NCI-H2196 treated with DMSO at 0.1 percent for 48 hours (cell line): ENCODE data around the gene RNF6.

Source experiments
- DNase-seq: peaks from one replicate; lab custom pipeline; 2025; ENCODE audit not compliant: unreplicated experiment; lab: John Stamatoyannopoulos, UW

RNF6 gene

DNA sequence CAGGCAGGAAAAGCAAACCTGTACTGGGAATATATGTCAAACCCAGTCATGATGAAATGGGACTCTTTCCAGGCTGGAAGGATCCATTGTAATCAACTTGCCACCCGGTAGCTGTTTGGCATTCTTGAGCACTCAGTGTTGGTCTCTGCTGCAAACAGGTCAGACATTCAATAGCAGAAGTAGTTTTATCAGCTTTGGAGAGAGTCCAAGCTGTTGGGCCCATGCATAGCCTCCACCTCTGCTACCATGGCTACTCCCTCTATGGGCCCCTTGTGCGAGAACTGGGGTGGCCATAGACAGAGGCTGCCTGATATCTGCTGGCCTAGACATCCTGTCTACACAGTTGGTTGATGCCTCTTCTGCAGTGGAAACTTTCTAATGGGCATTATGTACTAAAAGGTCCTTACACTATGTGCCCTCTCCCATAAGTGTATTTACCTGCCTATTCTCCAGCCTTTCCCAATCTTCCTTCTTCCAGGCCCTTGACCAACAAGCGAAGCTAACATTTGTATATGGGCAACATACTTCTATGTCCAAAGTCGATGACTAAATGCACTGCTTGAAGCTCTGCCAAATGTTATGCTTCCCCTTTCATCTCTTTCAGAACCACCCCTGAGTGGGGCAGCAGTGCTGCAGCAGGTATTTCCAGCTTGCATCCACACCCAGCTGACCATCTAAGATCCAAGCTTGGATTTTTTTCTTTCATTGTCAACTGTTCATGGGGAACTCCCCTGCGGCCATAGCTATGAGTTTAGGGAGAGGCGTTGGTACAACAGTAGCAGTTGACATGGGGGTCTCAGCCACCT lies 5.3 kb upstream of the RNF6 start:
- DNase-seq, result no peak

DNA sequence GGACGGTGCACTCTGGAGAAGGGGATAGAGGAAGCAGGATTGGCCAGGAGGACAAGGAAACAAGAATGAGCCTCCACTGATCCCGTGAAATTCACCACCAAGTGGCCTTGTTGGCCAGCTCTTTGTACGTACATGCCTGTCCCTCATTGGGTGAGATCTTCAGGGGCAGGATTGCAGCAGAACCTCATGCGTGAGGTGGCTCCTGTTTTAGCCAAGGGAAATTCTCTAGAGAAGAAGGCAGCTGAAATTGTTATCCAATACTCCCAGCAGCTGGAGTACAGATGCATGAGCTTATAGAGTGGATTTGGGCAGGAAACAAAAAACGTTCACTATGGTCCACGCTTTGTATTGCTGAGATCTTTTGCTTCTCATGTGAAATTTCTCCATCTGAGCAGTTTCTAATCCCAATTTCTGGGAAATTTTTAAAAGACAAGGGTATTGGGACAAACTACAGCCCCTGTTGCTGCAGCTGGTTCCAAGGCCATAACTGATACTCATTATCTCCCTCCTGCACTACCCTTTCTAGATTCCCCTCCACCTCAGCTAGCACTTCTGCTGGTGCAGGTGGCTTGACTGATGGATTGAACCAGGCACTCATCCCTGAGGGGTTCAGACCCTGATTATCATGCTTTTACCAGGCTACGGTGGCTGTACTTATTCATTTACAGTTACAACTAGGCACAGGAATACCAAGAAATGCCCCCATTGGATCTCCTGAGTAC lies 3.9 kb upstream of the RNF6 start:
- no peak for DNase-seq

DNA sequence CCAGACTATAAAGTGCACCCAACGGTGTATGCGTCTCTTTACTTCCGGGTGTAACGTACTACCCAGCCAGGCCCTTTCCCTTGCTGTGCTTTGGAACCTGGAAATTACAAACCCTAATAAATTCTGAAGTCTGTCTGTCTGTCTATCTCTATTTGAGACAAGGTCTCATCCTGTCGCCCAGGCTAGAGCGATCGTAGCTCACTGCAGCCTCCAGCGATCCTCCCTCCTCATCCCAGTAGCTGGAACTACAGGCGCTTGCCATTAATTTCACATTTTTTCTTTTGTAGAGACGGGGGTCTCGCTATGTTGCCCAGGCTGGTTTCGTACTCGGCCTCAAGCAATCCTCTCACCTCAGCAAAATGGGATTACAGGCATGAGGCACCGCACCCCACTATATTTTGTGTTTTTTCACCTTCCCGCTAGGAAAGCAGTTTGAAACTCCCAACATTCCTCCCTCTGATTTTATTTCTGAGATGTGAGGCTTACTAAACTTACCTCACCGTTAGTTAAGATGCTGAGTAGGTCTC lies 469 bp upstream of the RNF6 start:
- DNase-seq, result peak; percentile 39

DNA sequence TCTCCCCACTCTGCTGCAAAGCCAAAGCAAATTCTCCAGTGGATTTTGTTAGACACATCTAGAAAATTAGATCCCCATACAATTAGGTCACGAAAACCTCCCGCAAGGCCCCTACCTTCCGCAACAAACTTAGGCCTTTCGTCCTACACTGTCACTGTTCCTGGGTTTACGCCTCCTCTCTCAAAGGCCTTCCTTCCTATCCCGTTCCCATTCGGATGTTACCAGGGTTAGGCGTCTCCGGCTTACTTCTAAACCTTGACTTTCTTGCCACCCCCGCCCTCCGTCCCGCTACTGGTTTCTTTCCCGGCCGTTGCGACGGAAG lies 754 bp downstream of the RNF6 start:
- no peak for DNase-seq

DNA sequence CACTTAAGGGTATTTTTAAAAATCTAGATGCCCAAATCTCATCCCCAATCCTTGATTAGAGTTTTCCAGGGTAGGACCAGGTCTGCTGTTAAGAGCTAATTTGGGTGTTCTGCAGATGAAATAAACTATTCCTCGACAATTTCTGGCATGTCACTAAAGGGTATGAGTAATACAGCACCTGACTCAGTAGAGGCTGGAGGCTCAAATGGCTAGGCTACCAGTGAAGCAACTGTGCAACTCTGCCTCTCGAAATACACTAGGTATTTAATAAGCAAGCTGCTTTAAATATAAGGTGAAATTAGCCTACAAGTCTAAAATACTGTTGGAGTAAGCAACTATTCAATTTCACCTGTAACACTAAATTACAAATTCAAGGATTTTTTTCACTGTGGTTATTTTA lies 1.5 kb downstream of the RNF6 start:
- no peak for DNase-seq

DNA sequence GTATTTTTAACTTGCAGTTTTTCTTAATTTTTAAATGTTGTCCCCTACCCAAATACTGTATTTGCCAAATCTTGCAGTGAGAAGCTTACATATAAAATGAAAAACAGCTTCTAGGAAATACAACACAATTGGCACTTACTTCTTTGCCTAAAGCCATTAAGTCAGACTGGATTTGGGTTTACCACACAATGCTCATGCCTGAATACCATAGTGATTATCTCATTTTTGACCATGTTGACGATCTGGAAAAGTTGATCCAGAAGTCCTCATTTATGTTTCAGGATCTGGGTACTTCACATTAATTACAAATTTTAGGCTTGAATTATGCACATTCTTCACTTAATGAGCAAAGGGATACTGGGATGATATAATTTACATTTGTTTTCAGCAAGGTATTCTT lies 2.4 kb downstream of the RNF6 start:
- no peak for DNase-seq

DNA sequence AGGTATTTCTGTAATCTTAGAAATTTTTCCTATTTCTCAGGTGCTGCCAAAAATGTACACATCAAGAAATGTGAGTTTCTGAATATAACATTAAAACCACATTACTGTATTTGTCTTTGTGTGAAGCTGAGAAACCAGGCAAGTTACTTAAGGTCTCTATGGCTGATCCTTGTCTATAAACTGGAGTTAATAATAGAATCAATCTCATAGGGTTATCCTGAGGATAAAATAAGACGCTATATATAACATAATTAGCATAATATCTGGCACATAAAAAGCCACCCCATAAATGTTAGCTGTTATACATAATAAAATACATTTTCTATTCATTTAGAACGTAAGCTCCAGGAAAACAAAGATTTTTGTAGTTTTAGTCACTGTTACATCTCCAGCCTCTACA lies 6.1 kb downstream of the RNF6 start:
- DNase-seq, result no peak

DNA sequence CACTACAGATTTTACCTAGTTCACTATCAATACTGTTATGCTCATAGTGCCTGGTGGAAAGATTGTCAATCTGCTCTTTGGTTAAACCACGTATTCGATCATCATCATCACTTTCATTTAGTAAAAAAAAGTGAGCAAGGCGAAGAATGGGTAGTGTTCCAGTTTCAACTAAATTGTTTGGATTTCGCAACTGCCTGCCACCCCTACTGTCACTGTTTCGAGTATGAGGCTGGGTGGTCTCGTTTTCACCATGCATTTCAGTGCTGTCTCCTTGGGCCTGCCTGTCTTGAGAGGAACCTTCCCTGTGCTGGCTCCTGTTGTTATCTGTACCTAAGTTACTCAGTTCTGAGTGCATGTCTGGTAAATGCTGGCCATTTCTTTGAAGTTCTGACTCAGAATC lies 8.1 kb downstream of the RNF6 start:
- no peak for DNase-seq

DNA sequence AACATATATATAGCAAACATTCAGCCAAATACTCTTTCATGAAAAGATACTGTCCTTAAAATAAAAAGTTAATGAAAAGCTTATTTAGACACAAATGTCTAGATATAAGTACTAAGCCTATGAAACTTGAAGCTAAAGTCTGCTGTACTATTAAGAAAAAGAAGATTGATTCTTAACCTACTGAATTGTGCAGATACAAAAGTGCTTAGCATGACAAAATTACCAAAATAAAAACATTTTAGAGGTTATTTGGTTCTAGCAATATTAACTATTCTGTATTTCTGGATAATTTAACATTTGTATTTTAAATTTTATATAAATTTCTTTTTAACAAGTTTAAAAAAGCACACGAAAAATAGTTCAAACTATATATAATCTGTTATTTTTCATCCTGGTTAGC lies 8.8 kb downstream of the RNF6 start:
- DNase-seq, result no peak

DNA sequence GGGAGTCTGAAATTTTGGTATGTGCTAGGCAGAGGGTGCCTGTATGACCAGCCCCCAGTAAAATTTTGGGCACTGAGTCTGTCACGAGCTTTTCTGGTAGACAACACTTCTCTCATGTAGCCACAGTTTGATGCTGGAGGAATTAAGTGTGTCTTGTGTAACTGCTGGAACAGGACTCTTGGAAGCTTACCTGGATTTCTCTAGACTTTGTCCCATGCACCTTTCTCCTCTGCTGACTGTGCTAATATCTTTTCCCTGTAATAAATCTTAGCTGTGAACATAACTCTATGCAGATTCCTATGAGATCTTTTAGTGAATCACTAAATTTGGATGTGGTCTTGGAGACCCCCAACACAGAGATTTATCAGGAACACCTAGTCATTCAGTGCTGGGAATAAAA lies 13.8 kb downstream of the RNF6 start:
- DNase-seq, result no peak

DNA sequence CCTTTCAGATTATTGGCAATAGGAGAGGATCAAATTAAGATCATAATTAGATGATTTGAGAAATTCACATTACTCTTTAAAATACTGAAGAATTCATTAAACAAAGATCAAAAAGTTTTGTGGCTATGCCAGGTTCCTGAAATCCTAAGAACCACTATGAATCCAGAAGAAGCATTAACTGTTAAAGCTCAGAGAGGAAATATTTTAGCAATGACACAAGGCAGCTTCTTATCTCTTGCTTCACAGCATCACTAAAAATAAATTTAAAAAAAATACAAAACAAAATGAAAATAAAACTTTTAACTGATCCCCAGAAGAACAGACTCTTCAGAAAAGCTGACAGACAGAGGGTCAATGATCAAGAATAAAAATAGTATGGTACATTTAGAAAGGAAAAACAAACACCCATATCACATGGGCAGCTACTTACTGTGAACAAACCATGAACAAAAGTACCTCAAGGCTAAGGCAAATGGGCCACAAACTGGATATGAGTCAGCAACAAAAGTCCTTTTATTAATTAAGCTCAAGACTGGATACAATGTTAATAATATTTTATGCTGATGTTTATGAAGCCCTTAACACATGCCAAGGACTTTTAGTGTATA lies 19.6 kb downstream of the RNF6 start:
- no peak for DNase-seq

DNA sequence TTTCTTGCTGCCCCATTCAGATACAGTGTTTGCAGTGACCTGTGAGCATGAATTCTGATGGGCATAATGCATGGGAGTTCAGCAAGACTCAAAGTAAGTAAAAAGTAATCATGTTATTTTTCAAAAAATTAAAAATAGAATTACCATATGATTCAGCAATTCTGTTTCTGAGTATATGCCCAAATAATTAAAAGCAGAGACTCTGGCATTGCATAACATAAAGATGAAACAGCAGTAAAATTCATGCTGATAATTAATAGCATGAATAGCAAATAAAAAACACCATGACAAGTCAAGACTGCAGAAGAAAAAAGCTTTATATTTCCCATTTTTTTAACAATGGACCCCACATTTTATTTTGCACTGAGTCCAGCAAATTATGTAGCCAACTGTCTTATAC lies 21.3 kb downstream of the RNF6 start:
- DNase-seq, result no peak

DNA sequence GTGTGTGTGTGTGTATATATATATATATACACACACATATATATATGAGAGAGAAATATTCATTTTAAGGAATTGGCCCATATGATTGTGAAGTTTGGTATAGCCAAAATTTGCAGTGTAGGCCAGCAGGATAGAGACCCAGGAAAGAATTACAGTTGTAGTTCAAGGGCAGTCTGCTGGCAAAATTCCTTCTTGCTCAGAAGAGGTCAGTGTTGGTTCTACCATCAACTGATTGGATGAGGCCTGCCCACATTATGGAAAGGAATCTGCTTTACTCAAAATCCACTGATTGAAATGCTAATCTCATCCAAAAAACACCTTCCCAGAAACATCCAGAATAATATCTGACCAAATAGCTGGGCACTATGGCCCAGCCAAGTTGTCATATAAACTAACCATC lies 24.0 kb downstream of the RNF6 start:
- no peak for DNase-seq

DNA sequence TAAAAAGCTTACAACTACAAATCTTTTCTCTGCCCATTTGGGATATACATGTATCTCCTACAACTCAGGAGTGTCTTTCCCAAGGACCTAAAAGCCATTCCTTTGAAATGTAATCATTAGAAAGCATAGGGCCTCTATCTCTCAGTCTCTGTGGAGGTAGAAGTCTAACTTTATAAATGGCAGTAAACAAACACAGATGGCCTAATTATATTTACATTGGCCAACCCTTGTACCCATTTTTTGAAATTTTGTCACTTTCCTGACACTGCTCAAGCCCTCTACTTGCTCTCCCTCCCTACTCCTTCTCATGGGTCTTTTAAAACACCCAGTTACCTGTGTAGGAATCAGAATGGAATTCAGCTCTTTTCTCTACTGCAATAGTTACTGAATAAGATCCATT lies 24.8 kb downstream of the RNF6 start:
- DNase-seq, result no peak

DNA sequence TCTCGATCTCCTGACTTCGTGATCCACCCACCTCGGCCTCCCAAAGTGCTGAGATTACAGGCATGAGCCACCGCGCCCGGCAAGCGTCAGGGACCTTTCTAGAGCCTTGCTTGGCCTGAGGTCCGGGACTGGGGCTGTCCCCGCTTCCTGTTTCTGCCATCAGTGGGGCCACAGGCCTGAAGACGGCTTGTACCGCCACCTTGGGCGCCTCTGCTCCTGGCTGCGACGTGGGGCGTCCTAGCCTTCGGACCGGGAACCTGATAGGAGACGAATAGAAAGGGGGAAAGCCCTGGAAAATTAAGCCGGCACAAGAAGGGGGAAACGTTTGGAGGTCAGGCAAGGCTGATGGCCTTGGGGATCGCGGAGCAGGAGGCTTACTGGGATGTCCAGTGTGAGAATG lies 35.1 kb downstream of the RNF6 start:
- no peak for DNase-seq

DNA sequence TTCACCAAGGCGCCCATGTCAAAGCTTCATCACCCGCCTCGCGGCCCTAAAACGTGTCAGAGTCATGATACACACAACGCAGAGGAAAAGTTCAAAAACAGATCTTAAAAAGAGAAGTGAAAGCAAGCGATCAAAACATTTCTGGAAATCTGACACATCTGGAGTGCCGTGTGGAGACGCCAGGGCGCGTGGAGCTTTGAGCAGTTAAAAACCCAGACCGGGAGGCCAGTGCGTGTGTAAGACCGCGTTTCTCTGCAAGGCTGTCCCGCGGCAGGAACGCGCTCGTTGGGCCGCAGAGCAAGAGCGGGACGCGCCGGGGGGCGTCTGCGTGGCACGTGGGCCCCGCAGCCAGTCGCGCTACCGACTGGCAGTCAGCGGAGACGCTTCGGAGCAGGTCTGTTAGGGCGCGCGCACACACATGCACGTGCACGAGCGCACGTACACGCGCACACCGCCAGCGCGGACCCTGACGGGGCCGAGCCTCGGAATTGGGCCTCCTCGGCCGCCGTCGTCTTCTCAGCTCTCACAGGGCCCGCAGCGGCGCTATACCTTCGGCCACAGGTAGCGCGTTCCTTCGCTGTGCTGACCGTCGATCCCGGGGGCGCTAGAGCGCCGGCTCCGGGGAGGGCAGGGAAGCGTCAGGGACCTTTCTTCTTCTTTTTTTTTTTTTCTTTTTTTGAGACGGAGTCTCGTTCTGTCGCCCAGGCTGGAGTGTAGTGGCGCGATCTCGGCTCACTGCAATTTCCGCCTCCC lies 35.8 kb downstream of the RNF6 start:
- peak; percentile 56 for DNase-seq

DNA sequence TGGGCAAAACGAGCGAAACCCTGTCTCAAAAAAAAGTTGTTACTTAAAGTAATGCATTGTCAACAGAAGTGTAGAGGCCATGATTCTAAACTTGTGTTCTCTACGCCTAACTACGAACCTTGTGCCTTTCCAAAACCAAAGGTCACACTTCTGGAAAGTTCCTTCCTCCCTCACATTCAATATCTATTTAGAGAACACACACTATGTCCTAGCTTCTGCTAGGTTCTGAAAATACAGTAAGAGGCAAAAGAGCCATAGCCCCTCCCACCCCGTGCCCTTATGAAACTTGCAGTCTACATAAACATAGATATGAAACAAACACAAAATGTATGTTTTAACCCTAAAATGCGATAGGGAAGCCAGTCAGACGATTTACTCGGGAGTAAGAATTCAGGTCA lies 36.4 kb downstream of the RNF6 start:
- no peak for DNase-seq

DNA sequence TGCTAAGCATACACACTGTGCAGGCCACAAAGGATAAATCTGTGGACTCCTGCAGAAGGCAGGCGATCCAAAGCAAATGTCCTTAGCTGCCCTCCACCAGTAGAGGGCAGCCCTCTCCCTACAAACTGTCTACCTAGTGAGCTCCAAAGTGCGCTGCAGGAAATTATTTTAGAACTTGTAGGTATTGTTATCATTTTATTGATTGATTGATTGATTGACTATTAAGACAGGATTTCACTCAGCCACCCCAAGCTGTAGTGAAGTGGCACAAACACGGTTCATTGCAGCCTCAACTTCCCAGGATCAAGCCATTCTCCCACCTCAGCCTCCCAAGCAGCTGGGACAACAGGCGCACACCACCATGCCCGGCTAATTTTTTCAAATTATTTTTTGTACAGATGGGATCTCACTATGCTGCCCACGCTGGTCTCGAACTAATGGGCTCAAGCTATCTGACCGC lies 37.3 kb downstream of the RNF6 start:
- peak; percentile 0 for DNase-seq

DNA sequence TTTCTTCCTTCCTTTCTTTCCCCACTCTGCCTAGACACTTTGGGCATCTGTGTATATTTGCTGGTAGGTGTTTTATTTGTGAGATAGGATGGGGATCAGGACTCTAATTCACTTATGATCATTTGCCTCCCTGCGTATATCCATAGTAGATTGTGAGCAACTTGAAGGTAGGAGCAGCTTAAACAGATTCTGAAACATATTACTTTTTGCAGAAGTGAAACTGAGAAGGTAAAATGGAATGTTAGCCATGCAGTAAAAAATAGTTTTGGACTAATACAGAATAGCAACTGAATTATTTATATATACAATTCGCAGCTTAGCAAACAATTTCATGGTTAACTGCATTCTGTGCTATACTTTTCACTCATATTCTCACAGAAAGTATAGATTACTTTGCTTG lies 38.7 kb downstream of the RNF6 start:
- no peak for DNase-seq

DNA sequence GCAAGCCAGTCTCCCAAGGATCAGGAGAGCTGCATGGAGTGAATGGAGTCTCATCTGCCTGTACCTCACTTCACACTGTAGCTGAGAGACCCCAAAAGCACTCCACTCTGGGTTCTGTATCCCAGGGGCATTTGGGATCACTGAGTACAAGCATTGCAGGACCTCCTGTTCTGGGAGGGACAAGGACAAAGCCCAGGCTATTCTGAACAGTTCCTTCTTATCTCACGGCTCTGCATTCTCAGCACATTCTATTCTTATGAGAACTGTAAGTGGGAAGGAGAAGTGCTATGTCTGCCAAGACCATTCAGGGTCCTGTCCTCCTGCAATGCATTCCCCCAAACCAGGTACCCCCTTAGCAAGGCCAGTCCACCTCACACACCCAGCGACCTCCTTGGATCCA lies 42.8 kb downstream of the RNF6 start:
- no peak for DNase-seq

DNA sequence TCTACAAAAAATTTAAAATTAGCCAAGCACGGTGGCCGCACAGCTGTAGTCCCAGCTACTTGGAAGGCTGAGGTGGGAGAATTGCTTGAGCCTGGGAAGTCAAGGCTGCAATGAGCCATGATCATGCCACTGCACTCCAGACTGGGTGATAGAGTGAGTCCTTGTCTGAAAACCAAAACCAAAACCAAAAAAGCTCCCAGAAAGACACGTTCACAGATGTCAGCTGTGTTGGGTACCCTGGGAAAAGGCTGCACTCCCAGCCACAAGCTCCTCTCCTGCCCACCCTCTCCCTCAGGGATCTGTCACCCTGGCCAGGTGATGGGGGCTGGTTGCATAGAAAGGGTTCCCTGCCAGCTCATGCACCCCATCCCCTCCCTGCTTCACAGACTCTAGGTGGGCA lies 53.3 kb downstream of the RNF6 start:
- no peak for DNase-seq
